K562 (cell line): ENCODE measurements around the gene POLR3K. TPM values are rescaled to one million over a fixed set of nuclear protein-coding genes. Genes with fewer than 3 reads are reported as not detected.
A peak's percentile ranks its signal among the peaks of the same experiment; 100 is the strongest.

Source experiments
- ATAC-seq: fragments of 200-7000 bp; cut with Tn5 transposase; 3 replicates; pipeline ENCODE4 v1.9.1; 2020; ENCODE audit warnings: moderate library complexity
- BruUV-seq: library from RNA; stranded (reverse); fragments of 400-500 nt; replicated peaks from 2 replicates; lab custom pipeline; 2021; lab: Mats Ljungman, UMichigan
- CTCF ChIA-PET: fragments of 300-600 bp; formaldehyde crosslinking; extraction: SDS; loops from one replicate; lab custom pipeline; 2021; ENCODE audit warnings: low intra/inter-chr PET ratio; lab: Yijun Ruan, JAX
- POLR2A ChIA-PET: fragments of 300-600, 350-650 bp; sonication (Branson Sonifier 250); formaldehyde crosslinking; extraction: SDS; loops from one replicate; lab custom pipeline; 2021; ENCODE audit warnings: antibody characterized with exemption, inconsistent platforms; lab: Yijun Ruan, JAX
- DNase-seq, 4 experiments: peaks; one replicate each; pipeline versions ENCODE4 v3.0.0 to v3.0.0-alpha.2; 2011 to 2018; ENCODE audit warnings: low spot score in 3 of 4, mixed read lengths in 3 of 4; ENCODE audit errors: extremely low read depth in 1 of 4
- FAIRE-seq: peaks from 2 replicates; lab custom pipeline; 2011; peaks lifted over from hg19 to GRCh38; lab: Jason Lieb, UNC
- H2AFZ ChIP-seq: 2 replicates; pipeline ENCODE4 v1.6.0; 2011; ENCODE audit warnings: low read depth, low read length, control low read depth, inconsistent platforms
- H3K27ac ChIP-seq: fragments of 200-600 bp; 3 replicates; pipeline ENCODE4 v1.8.0; 2011; ENCODE audit warnings: low read depth, mild to moderate bottlenecking, control low read depth, inconsistent platforms, low read length, moderate library complexity, mixed read lengths; ENCODE audit errors: extremely low read depth
- H3K27me3 ChIP-seq, 2 experiments: fragments of 300-600 bp in 1 of 2; 2 replicates in 1 of 2; 3 replicates in 1 of 2; pipeline versions ENCODE4 v1.6.0 to v1.8.0; 2011; ENCODE audit warnings: inconsistent platforms in 2 of 2, low read length in 2 of 2, mild to moderate bottlenecking in 1 of 2, mixed read lengths in 1 of 2, moderate library complexity in 1 of 2; ENCODE audit not compliant: control insufficient read depth in 2 of 2, insufficient read depth in 2 of 2
- H3K36me3 ChIP-seq: fragments of 300-600 bp; 3 replicates; pipeline ENCODE4 v1.8.0; 2011; ENCODE audit warnings: mild to moderate bottlenecking, low read length, inconsistent platforms; ENCODE audit not compliant: control insufficient read depth, insufficient read depth
- H3K4me1 ChIP-seq, 2 experiments: fragments of 200-600 bp in 1 of 2; replicated peaks in 1 of 2; 2 replicates in 1 of 2; 3 replicates in 1 of 2; pipeline versions ENCODE4 v1.5.1 to v1.8.0; 2011; ENCODE audit warnings: inconsistent platforms in 2 of 2, low read length in 2 of 2, mild to moderate bottlenecking in 1 of 2, mixed read lengths in 1 of 2, moderate library complexity in 1 of 2; ENCODE audit not compliant: control insufficient read depth in 2 of 2, insufficient read depth in 2 of 2
- H3K4me2 ChIP-seq: 2 replicates; pipeline ENCODE4 v1.6.1; 2011; ENCODE audit warnings: low read length, control low read depth, inconsistent platforms, mixed read lengths; ENCODE audit not compliant: insufficient read depth
- H3K4me3 ChIP-seq: fragments of 200-600 bp; sonication (generic), shearing (Covaris generic); 2 replicates; pipeline ENCODE4 v1.5.1; 2016; ENCODE audit warnings: control low read depth, inconsistent platforms
- H3K79me2 ChIP-seq: fragments of 200-600 bp; 3 replicates; pipeline ENCODE4 v1.8.0; 2011; ENCODE audit warnings: low read length, inconsistent platforms; ENCODE audit not compliant: control insufficient read depth, insufficient read depth
- H3K9ac ChIP-seq, 2 experiments: 2 replicates each; pipeline versions ENCODE4 v1.6.0 to v1.6.1; 2011; ENCODE audit warnings: low read depth in 2 of 2, low read length in 2 of 2, control low read depth in 1 of 2, inconsistent platforms in 1 of 2, mild to moderate bottlenecking in 1 of 2, mixed read lengths in 1 of 2; ENCODE audit not compliant: insufficient read depth in 1 of 2
- H3K9me1 ChIP-seq: one replicate; pipeline ENCODE4 v1.6.0; 2011; ENCODE audit warnings: inconsistent platforms, mild to moderate bottlenecking, low read length, moderate library complexity; ENCODE audit not compliant: control insufficient read depth, insufficient read depth
- H3K9me3 ChIP-seq: replicated peaks from 2 replicates; pipeline ENCODE4 v1.5.1; 2011; ENCODE audit warnings: low read depth, low read length, inconsistent platforms; ENCODE audit not compliant: control insufficient read depth, insufficient read depth
- H4K20me1 ChIP-seq: replicated peaks from 2 replicates; pipeline ENCODE4 v1.6.1; 2011; ENCODE audit warnings: low read length, inconsistent platforms, mixed read lengths; ENCODE audit not compliant: control insufficient read depth, insufficient read depth
- CHD1 ChIP-seq: fragments of 200-600 bp; sonication (generic); IDR thresholded peaks from one replicate; pipeline ENCODE4 v1.6.1; 2012; ENCODE audit warnings: mild to moderate bottlenecking, moderate library complexity, low read length, inconsistent platforms
- DDX20 ChIP-seq: fragments of 450-650 bp; IDR thresholded peaks from 2 replicates; pipeline ENCODE4 v1.6.1; 2016; ENCODE audit warnings: missing genetic modification characterization, low read depth, mild to moderate bottlenecking, missing compliant biosample characterization, moderate library complexity
- ELK3 ChIP-seq: fragments of 450-650 bp; formaldehyde crosslinking; IDR thresholded peaks from 2 replicates; pipeline ENCODE4 v1.4.0; 2020; ENCODE audit warnings: mild to moderate bottlenecking
- HMGN3 ChIP-seq: IDR thresholded peaks from 2 replicates; pipeline ENCODE4 v1.6.1; 2011; ENCODE audit warnings: borderline replicate concordance, low read depth, mild to moderate bottlenecking, mixed read lengths, low read length; ENCODE audit not compliant: insufficient read length; ENCODE audit errors: extremely low read depth
- HSF4 ChIP-seq: fragments of 250-450 bp; sonication (Bioruptor Pico); IDR thresholded peaks from 2 replicates; pipeline ENCODE4 v2.1.2; 2022; ENCODE audit warnings: mild to moderate bottlenecking, moderate library complexity, borderline replicate concordance
- NR2C2 ChIP-seq, 2 experiments: fragments of 200-800 bp in 1 of 2; sonication (Bioruptor generic) in 1 of 2; sonication (generic) in 1 of 2; formaldehyde crosslinking in 1 of 2; IDR thresholded peaks; 2 replicates each; pipeline versions ENCODE4 v1.6.1 to v1.8.0; 2016 to 2022; ENCODE audit warnings: mild to moderate bottlenecking in 1 of 2, missing compliant biosample characterization in 1 of 2, missing genetic modification characterization in 1 of 2, missing genetic modification reagents in 1 of 2
- POLR2A ChIP-seq: fragments of 450-650 bp; conservative IDR thresholded peaks from 2 replicates; pipeline ENCODE4 v1.6.1; 2016
- POLR2AphosphoS2 ChIP-seq: IDR thresholded peaks from 2 replicates; pipeline ENCODE4 v1.6.1; 2012; ENCODE audit warnings: low read length, improper control_type of control experiment
- POLR2G ChIP-seq: fragments of 200-400 bp; formaldehyde crosslinking; IDR thresholded peaks from 2 replicates; pipeline ENCODE4 v1.6.1; 2017; ENCODE audit warnings: low read depth, mild to moderate bottlenecking, antibody characterized with exemption, low read length, moderate library complexity
- SUPT5H ChIP-seq: fragments of 450-650 bp; IDR thresholded peaks from 2 replicates; pipeline ENCODE4 v1.6.1; 2016
- ZNF280A ChIP-seq: fragments of 450-650 bp; IDR thresholded peaks from 2 replicates; pipeline ENCODE4 v1.6.1; 2018; ENCODE audit warnings: mild to moderate bottlenecking, low read depth; ENCODE audit not compliant: partially characterized antibody
- ZNF589 ChIP-seq: fragments of 200-800 bp; sonication (Bioruptor generic); IDR thresholded peaks from 2 replicates; pipeline ENCODE4 v1.6.1; 2016; ENCODE audit warnings: low read depth, missing genetic modification characterization, missing compliant biosample characterization
- ZNF609 ChIP-seq: sonication (generic); formaldehyde crosslinking; IDR thresholded peaks from 2 replicates; pipeline ENCODE4 v1.8.1; 2023; ENCODE audit warnings: missing genetic modification reagents, mild to moderate bottlenecking, borderline replicate concordance
- WGBS: fragments of 100-300 bp; shearing (Covaris generic); methylation state at CpG from one replicate; pipeline ENCODE4 v1.1.6; 2016; ENCODE audit warnings: low coverage, mixed read lengths; ENCODE audit not compliant: insufficient coverage; ENCODE audit errors: missing lambda C conversion rate; 5-methylcytosine and 5-hydroxymethylcytosine counted together
- in situ Hi-C: fragments of 300-500 bp; cut with MboI; formaldehyde crosslinking; loops from 4 replicates; pipeline ENCODE4 v1.15.0; 2018; ENCODE audit warnings: inconsistent platforms, mixed read lengths
- intact Hi-C: fragments of 100-400 bp; cut with micrococcal nuclease; formaldehyde crosslinking; loops from 2 replicates; pipeline ENCODE4 v1.14.2; 2022
- polyA plus RNA-seq, 8 experiments: library from polyadenylated mRNA; depleted of rRNA in 4 of 8; stranded (reverse) in 5 of 8; unstranded in 3 of 8; fragments of >200 nt; fragmentation: Nextera tagmentation in 2 of 8; fragmentation: Illumina TruSeq in 1 of 8; extraction: Ambion mirVana in 2 of 8; extraction: Trizol in 1 of 8; gene quantifications; 2 replicates each; pipeline versions ENCODE4 v1.2.1 to v1.2.3, GENCODE V29; 2011 to 2014; ENCODE audit warnings: inconsistent platforms in 1 of 8, missing spikeins in 1 of 8
- total RNA-seq, 7 experiments: library from RNA; depleted of rRNA in 6 of 7; stranded (reverse); fragments of >200 nt in 6 of 7; fragmentation: Illumina TruSeq in 2 of 7; extraction: Trizol in 2 of 7; gene quantifications; 2 replicates each; pipeline versions ENCODE4 v1.2.1 to v1.2.3, GENCODE V29; 2011 to 2021; ENCODE audit warnings: low replicate concordance in 1 of 7

POLR3K gene
- total and polyA plus RNA-seq, 9 of the 15 experiments (the other 6 are each of a cell fraction or from before 2014, with no cell fraction given), result 42.1 to 315 (median 86.7) TPM

GRCh38 chr16:78444-79150 is 25.2 kb upstream of the POLR3K start:
- H3K9ac ChIP-seq, result peak overlapping the region; percentile 89 to 100
- peaks cover 5% of the 10 kb centered on the region for H3K9me1 ChIP-seq
- BruUV-seq, result TSS peak; percentile 57
- WGBS, result 2% methylated on average over 35 of the region's 36 CpGs
- peaks cover 29% of the 10 kb centered on the region; the same call in 2 of the 3 replicates for H3K36me3 ChIP-seq
- peak overlapping the region; percentile 88 for H3K4me2 ChIP-seq
- ChIA-PET POLR2A (interaction anchor here (0.9 to 2.0 kb wide), 6 partner anchors 12 to 44 kb away, joined by 3 to 11 read pairs (median 4); no protein-coding TSS in a partner anchor), CTCF (interaction anchor here (1.0 kb wide), 1 partner anchor 18 kb away, joined by 3 read pairs; no protein-coding TSS in a partner anchor)
- no peaks in the 10 kb centered on the region for H3K27me3 ChIP-seq
- peak overlapping the region; percentile 76; the same call in 1 of the 2 replicates for H2AFZ ChIP-seq
- DNase-seq, result peak in 1 of 4 experiments; percentile 28
- H4K20me1 ChIP-seq, result no peaks in the 10 kb centered on the region; the same call in 1 of the 2 replicates
- no peaks in the 10 kb centered on the region for H3K9me3 ChIP-seq
- H3K79me2 ChIP-seq, result peaks cover 29% of the 10 kb centered on the region
- H3K4me1 ChIP-seq, result peaks cover 27 to 70% of the 10 kb centered on the region in 2 experiments
- intact Hi-C loops (no loop called here), in situ Hi-C loops (no loop called here)
- H3K4me3 ChIP-seq, result peak overlapping the region; percentile 93
- peak; percentile 48 for FAIRE-seq
- peak overlapping the region; percentile 89 for H3K27ac ChIP-seq
- ATAC-seq, result no peak
- TF ChIP-seq ZNF609 (CRISPR knock-in tag) (no peak), CHD1 (peak; percentile 90), HSF4 (no peak), ZNF589 (CRISPR knock-in tag) (no peak), POLR2AphosphoS2 (no peak), POLR2G (peak; percentile 53), SUPT5H (0 out of 2 replicates have a peak, but pooled peaks have one; percentile 12), ELK3 (CRISPR knock-in tag) (no peak), DDX20 (tag) (no peak), HMGN3 (peak; percentile 3), ZNF280A (no peak), NR2C2 (CRISPR knock-in tag; IDR thresholded peaks at IDR 0.05) (no peak), NR2C2 (tag; IDR thresholded peaks at IDR 0.05) (peak; percentile 24; the same call in 1 of the 2 replicates), POLR2A (peak; percentile 36; the same call in 1 of the 2 replicates)
